K562 (cell line): ENCODE data around the gene RABGAP1L. TPM values are rescaled to one million over a fixed set of nuclear protein-coding genes. Genes with fewer than 3 reads are reported as not detected.

Experiments used
- BRCA1 ChIP-seq, 2 experiments: fragments of 450-650 bp in 1 of 2; sonication (generic) in 1 of 2; formaldehyde crosslinking in 1 of 2; IDR thresholded peaks; 2 replicates each; pipeline versions ENCODE4 v1.5.0 to v1.6.1; 2017 to 2020; ENCODE audit warnings: mild to moderate bottlenecking in 1 of 2, missing genetic modification reagents in 1 of 2
- DPF2 ChIP-seq: fragments of 450-650 bp; IDR thresholded peaks from 2 replicates; pipeline ENCODE4 v1.6.1; 2016
- E2F3 ChIP-seq: fragments of 250-450 bp; sonication (Bioruptor Pico); IDR thresholded peaks from 2 replicates; pipeline ENCODE4 v1.4.0; 2020; ENCODE audit warnings: mild to moderate bottlenecking
- E4F1 ChIP-seq: fragments of 250-450 bp; sonication (Bioruptor Pico); IDR thresholded peaks from 2 replicates; pipeline ENCODE4 v1.5.0; 2021; ENCODE audit warnings: mild to moderate bottlenecking, borderline replicate concordance
- FOXP1 ChIP-seq: sonication (generic); formaldehyde crosslinking; IDR thresholded peaks from 2 replicates; pipeline ENCODE4 v1.8.0; 2022; ENCODE audit warnings: mild to moderate bottlenecking, missing genetic modification reagents
- GTF2F1 ChIP-seq: IDR thresholded peaks from 2 replicates; pipeline ENCODE4 v1.6.1; 2011; ENCODE audit warnings: low read depth, low read length, improper control_type of control experiment
- HMG20B ChIP-seq: fragments of 250-450 bp; sonication (Bioruptor Pico); IDR thresholded peaks from 2 replicates; pipeline ENCODE4 v1.5.0; 2021; ENCODE audit warnings: mild to moderate bottlenecking
- KHSRP ChIP-seq: fragments of 450-650 bp; IDR thresholded peaks from 2 replicates; pipeline ENCODE4 v1.6.1; 2017
- KLF16 ChIP-seq: IDR thresholded peaks from 2 replicates; pipeline ENCODE4 v1.6.1; 2016; ENCODE audit warnings: antibody characterized with exemption
- RBM15 ChIP-seq: fragments of 200-400 bp; formaldehyde crosslinking; IDR thresholded peaks from 2 replicates; pipeline ENCODE4 v1.6.1; 2018; ENCODE audit warnings: mild to moderate bottlenecking, low read length, moderate library complexity; ENCODE audit not compliant: insufficient read depth
- RFX7 ChIP-seq: fragments of 250-450 bp; sonication (Bioruptor Pico); IDR thresholded peaks from 2 replicates; pipeline ENCODE4 v1.5.1; 2021; ENCODE audit warnings: mild to moderate bottlenecking
- SMARCC2 ChIP-seq: fragments of 450-650 bp; IDR thresholded peaks from 2 replicates; pipeline ENCODE4 v1.6.1; 2017; ENCODE audit warnings: antibody characterized with exemption, moderate library complexity, mild to moderate bottlenecking, low read depth
- SP1 ChIP-seq: sonication (generic); formaldehyde crosslinking; IDR thresholded peaks from 2 replicates; pipeline ENCODE4 v1.8.1; 2022; ENCODE audit warnings: mild to moderate bottlenecking, missing genetic modification reagents
- SREBF1 ChIP-seq: fragments of 150-350 bp; IDR thresholded peaks from 2 replicates; pipeline ENCODE4 v1.6.1; 2014; ENCODE audit warnings: antibody characterized with exemption, low read depth, low read length, borderline replicate concordance
- STAT5B ChIP-seq: fragments of 250-450 bp; sonication (Bioruptor Pico); IDR thresholded peaks from 2 replicates; pipeline ENCODE4 v1.8.0; 2021; ENCODE audit warnings: mild to moderate bottlenecking, inconsistent platforms
- TRIM25 ChIP-seq: fragments of 450-650 bp; IDR thresholded peaks from 2 replicates; pipeline ENCODE4 v1.7.0; 2016; ENCODE audit warnings: borderline replicate concordance
- XRCC3 ChIP-seq: fragments of 450-650 bp; IDR thresholded peaks from 2 replicates; pipeline ENCODE4 v1.6.1; 2017; ENCODE audit warnings: mild to moderate bottlenecking, moderate library complexity
- ZBTB1 ChIP-seq: sonication (generic); formaldehyde crosslinking; IDR thresholded peaks from 2 replicates; pipeline ENCODE4 v1.8.1; 2023; ENCODE audit warnings: missing genetic modification reagents, low read depth, mild to moderate bottlenecking, borderline replicate concordance
- ZFP30 ChIP-seq: fragments of 250-450 bp; sonication (Bioruptor Pico); IDR thresholded peaks from 2 replicates; pipeline ENCODE4 v1.8.0; 2022; ENCODE audit warnings: moderate library complexity, mild to moderate bottlenecking, inconsistent platforms, borderline replicate concordance
- ZKSCAN8 ChIP-seq: fragments of 200-800 bp; sonication (Bioruptor generic); IDR thresholded peaks from 2 replicates; pipeline ENCODE4 v1.6.1; 2016; ENCODE audit warnings: missing genetic modification characterization, missing compliant biosample characterization
- ZNF12 ChIP-seq: sonication (generic); formaldehyde crosslinking; IDR thresholded peaks from 2 replicates; pipeline ENCODE4 v1.4.0; 2020; ENCODE audit warnings: mild to moderate bottlenecking, missing genetic modification reagents
- ZNF174 ChIP-seq: fragments of 250-450 bp; sonication (Bioruptor Pico); IDR thresholded peaks from 2 replicates; pipeline ENCODE4 v1.4.0; 2020; ENCODE audit warnings: mild to moderate bottlenecking
- ZNF212 ChIP-seq: fragments of 450-650 bp; formaldehyde crosslinking; IDR thresholded peaks from 2 replicates; pipeline ENCODE4 v1.4.0; 2020; ENCODE audit warnings: mild to moderate bottlenecking
- ZNF41 ChIP-seq: fragments of 250-450 bp; sonication (Bioruptor Pico); conservative IDR thresholded peaks from 2 replicates; pipeline ENCODE4 v1.4.0; 2020; ENCODE audit warnings: mild to moderate bottlenecking
- ZNF740 ChIP-seq, 3 experiments: fragments of 200-800 bp in 1 of 3; sonication (Bioruptor generic) in 1 of 3; sonication (generic) in 1 of 3; formaldehyde crosslinking in 1 of 3; IDR thresholded peaks; 2 replicates each; pipeline versions ENCODE4 v1.6.1 to v1.8.0; 2016 to 2022; ENCODE audit warnings: mild to moderate bottlenecking in 2 of 3, missing compliant biosample characterization in 2 of 3, missing genetic modification characterization in 2 of 3, missing genetic modification reagents in 1 of 3
- polyA plus RNA-seq, 8 experiments: library from polyadenylated mRNA; depleted of rRNA in 4 of 8; stranded (reverse) in 5 of 8; unstranded in 3 of 8; fragments of >200 nt; fragmentation: Nextera tagmentation in 2 of 8; fragmentation: Illumina TruSeq in 1 of 8; extraction: Ambion mirVana in 2 of 8; extraction: Trizol in 1 of 8; gene quantifications; 2 replicates each; pipeline versions ENCODE4 v1.2.1 to v1.2.3, GENCODE V29; 2011 to 2014; ENCODE audit warnings: inconsistent platforms in 1 of 8, missing spikeins in 1 of 8
- total RNA-seq, 7 experiments: library from RNA; depleted of rRNA in 6 of 7; stranded (reverse); fragments of >200 nt in 6 of 7; fragmentation: Illumina TruSeq in 2 of 7; extraction: Trizol in 2 of 7; gene quantifications; 2 replicates each; pipeline versions ENCODE4 v1.2.1 to v1.2.3, GENCODE V29; 2011 to 2021; ENCODE audit warnings: low replicate concordance in 1 of 7

RABGAP1L gene
- total and polyA plus RNA-seq, 9 of the 15 experiments (the other 6 are each of a cell fraction or from before 2014, with no cell fraction given) = 16.5 to 44.9 (median 26.7) TPM

- TF ChIP-seq SREBF1 (peak; percentile 57; the same call in 1 of the 2 replicates), ZFP30 (CRISPR knock-in tag) (no peak), SMARCC2 (no peak), E4F1 (CRISPR knock-in tag) (0 out of 2 replicates have a peak, but pooled peaks have one; percentile 52), ZNF41 (CRISPR knock-in tag) (0 out of 2 replicates have a peak, but pooled peaks have one; percentile 50), ZBTB1 (no peak), KHSRP (peak; percentile 93), ZNF174 (CRISPR knock-in tag) (no peak), DPF2 (peak; percentile 70; the same call in 1 of the 2 replicates), RFX7 (CRISPR knock-in tag) (no peak), RBM15 (no peak), ZKSCAN8 (CRISPR knock-in tag) (no peak; the same call in 1 of the 2 replicates), GTF2F1 (peak; percentile 89), HMG20B (CRISPR knock-in tag) (no peak; the same call in 1 of the 2 replicates), FOXP1 (CRISPR knock-in tag) (peak; percentile 91), BRCA1 (IDR thresholded peaks at IDR 0.05) (no peak), BRCA1 (CRISPR knock-in tag; IDR thresholded peaks at IDR 0.05) (no peak), XRCC3 (no peak), E2F3 (CRISPR knock-in tag) (no peak), SP1 (CRISPR knock-in tag) (peak; percentile 95), TRIM25 (no peak), KLF16 (no peak), ZNF740 (CRISPR knock-in tag; IDR thresholded peaks at IDR 0.05) (no peak), ZNF740 (tag; IDR thresholded peaks at IDR 0.05) (no peak; a peak in 1 of 4 replicates), STAT5B (CRISPR knock-in tag) (no peak), ZNF12 (CRISPR knock-in tag) (0 out of 2 replicates have a peak, but pooled peaks have one; percentile 78), ZNF212 (peak; percentile 4)
Measured at GRCh38 chr1:174999216-174999935, 840.1 kb downstream of the RABGAP1L start (continued).
